Right lobe of liver (tissue), 4 donors: ENCODE results near the gene ARFGEF3.

Experiments used
- CTCF ChIP-seq, 4 donors: fragments of 200-600 bp in 3 of 4; fragments of 450-650 bp in 1 of 4; IDR thresholded peaks; one replicate each; pipeline versions ENCODE4 v1.5.1 to v1.8.0; 2016 to 2022; ENCODE audit warnings: antibody characterized with exemption in 4 of 4, mild to moderate bottlenecking in 2 of 4
- POLR2A ChIP-seq: fragments of 450-650 bp; IDR thresholded peaks from one replicate; pipeline ENCODE4 v1.6.1; 2017; ENCODE audit warnings: antibody characterized with exemption, mild to moderate bottlenecking
- donor health status: DM: no; HTN: no; CAD: no.
- donor health status: DM: no; HTN: no; CAD: no.
- donor health status: DM: no; HTN: yes; CAD: no.

DNA sequence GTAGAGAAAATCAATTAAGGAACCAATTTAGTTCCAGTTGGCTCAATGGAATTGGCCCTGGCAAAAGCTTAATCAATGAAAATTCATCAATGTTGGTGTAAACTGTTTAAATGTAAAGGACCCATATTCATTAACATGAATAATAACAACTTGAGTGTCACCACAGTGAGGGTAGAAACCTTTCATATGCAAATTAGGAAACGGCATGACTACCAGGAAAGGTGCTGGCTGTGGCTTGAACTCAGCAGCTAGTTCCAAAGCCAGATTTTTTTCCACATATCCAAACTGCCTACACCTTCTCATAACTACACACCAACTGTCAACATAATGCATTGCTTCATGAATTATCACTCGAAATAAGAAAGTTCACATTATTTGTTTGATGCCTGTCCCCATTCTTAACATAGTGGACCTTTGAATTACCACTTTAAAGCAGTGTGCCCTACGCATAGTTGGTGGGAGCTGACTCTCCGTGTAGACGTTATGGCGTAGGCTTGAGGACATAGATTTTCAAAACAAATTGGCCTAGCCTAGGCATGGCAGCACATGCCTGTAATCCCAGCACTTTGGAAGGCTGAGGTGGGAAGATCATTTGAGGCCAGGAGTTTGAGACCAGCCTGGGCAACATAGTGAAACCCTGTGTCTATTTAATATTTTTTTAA, 36.8 kb downstream of the ARFGEF3 start:
- TF ChIP-seq CTCF (IDR thresholded peaks at IDR 0.05) (no peak), POLR2A (no peak)
